Ascending aorta (tissue), 2 donors: ENCODE measurements around the gene MTMR8. TPM values are rescaled to one million over a fixed set of nuclear protein-coding genes. Genes with fewer than 3 reads are reported as not detected.

Experiments
- DNase-seq, 2 donors: peaks; one replicate each; pipeline ENCODE4 v3.0.0-alpha.2; 2019; ENCODE audit warnings: low spot score in 2 of 2
- H3K27ac ChIP-seq, 2 donors: fragments of 200-600 bp; sonication (generic); one replicate each; pipeline ENCODE4 v1.5.1; 2016 to 2017; ENCODE audit warnings: mild to moderate bottlenecking in 1 of 2
- H3K27me3 ChIP-seq: fragments of 200-600 bp; sonication (generic); one replicate; pipeline ENCODE4 v1.5.1; 2017
- H3K36me3 ChIP-seq, 2 donors: fragments of 200-600 bp; sonication (generic); one replicate each; pipeline ENCODE4 v1.5.1; 2016
- H3K4me1 ChIP-seq, 2 donors: fragments of 200-600 bp; sonication (generic); one replicate each; pipeline ENCODE4 v1.5.1; 2016 to 2017; ENCODE audit warnings: mild to moderate bottlenecking in 1 of 2
- H3K4me3 ChIP-seq, 2 donors: fragments of 200-600 bp; sonication (generic); one replicate each; pipeline ENCODE4 v1.5.1; 2016 to 2017; ENCODE audit warnings: mild to moderate bottlenecking in 1 of 2
- H3K9me3 ChIP-seq, 2 donors: fragments of 200-600 bp; sonication (generic); one replicate each; pipeline ENCODE4 v1.5.1; 2016
- CTCF ChIP-seq, 3 experiments: fragments of 200-600 bp in 2 of 3; fragments of 450-650 bp in 1 of 3; sonication (generic) in 2 of 3; IDR thresholded peaks; one replicate each; pipeline ENCODE4 v1.5.1; 2016 to 2019; ENCODE audit warnings: antibody characterized with exemption in 3 of 3, mild to moderate bottlenecking in 1 of 3, moderate library complexity in 1 of 3
- intact Hi-C: fragments of 100-400 bp; cut with DNase I; formaldehyde crosslinking; loops from one replicate; pipeline ENCODE4 v1.15.1; 2023
- total RNA-seq: library from RNA; depleted of rRNA; stranded (reverse); fragments of >200 nt; gene quantifications from one replicate; pipeline ENCODE4 v1.1.0, GENCODE V29; 2016

Gene MTMR8
- 0.85 TPM for total RNA-seq

GRCh38 chrX:64394874-64395567 lies at the start of gene MTMR8:
Gene MTMR8 (minus strand): TSS chrX:64395452. CDS start chrX:64395363, 89 bp downstream.
- peak; percentile 21 to 85 for DNase-seq
- H3K9me3 ChIP-seq, result no peaks in the 10 kb centered on the region
- H3K27me3 ChIP-seq, result no peaks in the 10 kb centered on the region
- intact Hi-C loops, result loop anchor here (5.0 to 10.0 kb wide), 5 partner anchors 190 to 1040 kb away; partner anchors contain the start of genes AMER1, SPIN4 and ZC3H12B
- peak within 1 kb of the TSS; percentile 65 to 79 for H3K4me3 ChIP-seq
- H3K4me1 ChIP-seq, result peaks cover 0 to 3% of the 10 kb centered on the region in 2 donors
- no peaks in the 10 kb centered on the region for H3K36me3 ChIP-seq
- no peak for TF ChIP-seq CTCF (IDR thresholded peaks at IDR 0.05)
- H3K27ac ChIP-seq, result peak within 1 kb of the TSS; percentile 48 to 75

- intact Hi-C loops, result no loop called here
- H3K4me3 ChIP-seq, result no peak overlapping the region
- no peak overlapping the region for H3K27ac ChIP-seq
- H3K4me1 ChIP-seq, result no peaks in the 10 kb centered on the region
- H3K9me3 ChIP-seq, result no peaks in the 10 kb centered on the region
- no peak for TF ChIP-seq CTCF (IDR thresholded peaks at IDR 0.05)
- no peak for DNase-seq
- H3K36me3 ChIP-seq, result no peaks in the 10 kb centered on the region
- H3K27me3 ChIP-seq, result no peaks in the 10 kb centered on the region
These were observed 44.3 kb upstream of the MTMR8 start for GRCh38 chrX:64439551-64439950.

GRCh38 chrX:64437665-64438064 lies 42.4 kb upstream of the MTMR8 start:
- intact Hi-C loops, result no loop called here
- H3K4me1 ChIP-seq, result no peaks in the 10 kb centered on the region
- no peaks in the 10 kb centered on the region for H3K27me3 ChIP-seq
- TF ChIP-seq CTCF (IDR thresholded peaks at IDR 0.05), result no peak
- no peaks in the 10 kb centered on the region for H3K9me3 ChIP-seq
- H3K27ac ChIP-seq, result no peak overlapping the region
- H3K4me3 ChIP-seq, result no peak overlapping the region
- H3K36me3 ChIP-seq, result no peaks in the 10 kb centered on the region
- DNase-seq, result no peak

- Histone ChIP-seq H3K27me3 (no peaks in the 10 kb centered on the region), H3K4me3 (no peak overlapping the region), H3K27ac (no peak overlapping the region), H3K4me1 (no peaks in the 10 kb centered on the region), H3K36me3 (no peaks in the 10 kb centered on the region), H3K9me3 (no peaks in the 10 kb centered on the region)
- DNase-seq, result no peak
- TF ChIP-seq CTCF (IDR thresholded peaks at IDR 0.05), result no peak
- intact Hi-C loops, result no loop called here
These were observed 42.0 kb upstream of the MTMR8 start for GRCh38 chrX:64437218-64437617.

GRCh38 chrX:64428371-64428770 lies 33.1 kb upstream of the MTMR8 start:
- Histone ChIP-seq H3K4me1 (no peaks in the 10 kb centered on the region), H3K36me3 (no peaks in the 10 kb centered on the region), H3K4me3 (no peak overlapping the region), H3K27me3 (no peaks in the 10 kb centered on the region), H3K27ac (no peak overlapping the region), H3K9me3 (no peaks in the 10 kb centered on the region)
- TF ChIP-seq CTCF (IDR thresholded peaks at IDR 0.05), result no peak
- intact Hi-C loops, result no loop called here
- no peak for DNase-seq
